ENCODE data around the gene MBD2.

Gene MBD2

DNA sequence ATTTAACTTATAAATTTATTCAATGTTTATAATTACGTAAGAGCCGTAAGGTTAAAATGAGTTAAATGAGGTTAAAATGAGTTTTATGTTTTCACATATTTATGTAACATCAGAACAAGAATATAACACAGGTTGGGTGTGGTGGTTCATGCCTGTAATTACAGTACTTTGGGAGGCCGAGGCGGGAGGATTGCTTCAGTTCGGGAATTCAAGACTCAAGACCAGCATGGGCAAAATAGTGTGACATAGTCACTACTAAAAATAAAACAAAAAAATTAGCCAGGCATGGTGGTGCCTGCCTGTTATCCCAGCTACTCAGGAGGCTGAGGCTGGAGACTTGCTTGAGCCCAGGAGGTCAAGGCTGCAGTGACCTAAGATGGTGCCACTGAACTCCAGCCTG is 9.3 kb upstream of the MBD2 start:
- no peaks in the 10 kb centered on the region for H3K4me1 ChIP-seq (ENCODE audit: low read depth, poor library complexity, severe bottlenecking)
- no peak overlapping the region for H3K27ac ChIP-seq
- no peak overlapping the region for H2AFZ ChIP-seq (ENCODE audit: low read depth)
- no peaks in the 10 kb centered on the region for H3K36me3 ChIP-seq (ENCODE audit: insufficient read depth)
- no peak overlapping the region for H3K4me3 ChIP-seq (IDR thresholded peaks at IDR 0.05; ENCODE audit: insufficient read depth, low read depth, low read length)
- H4K20me1 ChIP-seq (ENCODE audit: insufficient read depth) = no peaks in the 10 kb centered on the region
- H3K4me2 ChIP-seq = no peak overlapping the region
- TF ChIP-seq CTCF (conservative IDR thresholded peaks at IDR 0.05; ENCODE audit: low read depth, low read length) = no peak
- H3K9ac ChIP-seq = no peak overlapping the region
- H3K27me3 ChIP-seq (ENCODE audit: insufficient read depth, low read depth) = no peaks in the 10 kb centered on the region
- H3K79me2 ChIP-seq (ENCODE audit: insufficient read depth, low read depth) = no peaks in the 10 kb centered on the region

DNA sequence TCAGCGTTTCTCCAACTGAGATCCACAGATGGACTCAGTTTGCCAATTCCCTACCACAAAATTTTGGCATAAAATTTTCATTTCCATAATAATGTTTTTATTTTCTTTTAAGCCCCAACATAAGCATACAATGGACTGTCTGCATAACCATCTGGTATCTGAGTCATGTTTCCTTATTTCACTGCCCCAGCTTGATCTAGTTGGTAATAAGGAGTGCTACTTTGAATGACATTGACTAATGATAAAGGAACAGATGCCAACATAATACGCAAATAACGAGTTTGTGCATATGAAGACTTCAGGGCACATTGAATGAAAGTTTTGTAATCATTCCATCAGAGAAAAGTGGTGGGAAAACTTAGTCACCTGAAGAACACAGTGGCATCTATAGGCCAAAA is 8.8 kb upstream of the MBD2 start:
- Histone ChIP-seq H3K79me2 (ENCODE audit: insufficient read depth, low read depth) (no peaks in the 10 kb centered on the region), H4K20me1 (ENCODE audit: insufficient read depth) (no peaks in the 10 kb centered on the region), H2AFZ (ENCODE audit: low read depth) (no peak overlapping the region), H3K36me3 (ENCODE audit: insufficient read depth) (no peaks in the 10 kb centered on the region), H3K4me3 (IDR thresholded peaks at IDR 0.05; ENCODE audit: insufficient read depth, low read depth, low read length) (no peak overlapping the region), H3K9ac (no peak overlapping the region), H3K27me3 (ENCODE audit: insufficient read depth, low read depth) (no peaks in the 10 kb centered on the region), H3K27ac (no peak overlapping the region), H3K4me2 (no peak overlapping the region), H3K4me1 (ENCODE audit: low read depth, poor library complexity, severe bottlenecking) (no peaks in the 10 kb centered on the region)
- no peak for TF ChIP-seq CTCF (conservative IDR thresholded peaks at IDR 0.05; ENCODE audit: low read depth, low read length)

DNA sequence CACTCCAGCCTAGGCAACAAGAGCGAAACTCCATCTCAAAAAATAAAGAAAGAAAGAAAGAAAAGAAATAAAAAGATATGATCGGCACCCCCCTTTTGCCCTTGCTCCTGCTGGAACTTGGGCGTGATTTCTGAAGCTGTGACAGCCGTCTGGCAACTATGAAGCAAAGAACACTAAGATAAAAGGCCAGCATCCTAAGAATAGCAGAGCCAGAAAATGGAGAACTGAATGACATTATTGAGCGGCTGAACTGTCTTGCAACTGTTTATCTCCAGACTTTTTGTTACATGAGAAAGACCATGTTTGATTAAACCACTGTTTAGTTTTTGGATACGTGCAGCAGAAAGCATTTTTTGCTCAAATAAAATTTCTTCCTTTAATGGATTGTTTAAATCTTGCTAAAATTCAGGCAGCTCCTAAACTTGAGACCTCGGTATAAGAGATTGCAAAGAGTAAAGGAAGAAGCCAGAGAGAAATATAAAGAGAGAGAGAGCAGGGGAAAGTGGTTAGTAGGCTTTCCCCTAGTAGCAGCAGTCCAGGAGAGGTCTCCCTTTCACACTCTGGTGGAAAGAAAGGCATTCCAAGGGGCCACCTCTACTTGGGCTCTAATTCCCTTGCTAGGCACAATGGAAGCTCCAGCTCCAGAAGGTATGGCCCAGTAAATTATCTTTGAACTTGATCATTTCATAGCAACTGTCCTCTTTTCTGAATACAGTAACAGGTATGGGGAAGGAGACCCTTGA is 8.2 kb upstream of the MBD2 start:
- Histone ChIP-seq H3K79me2 (ENCODE audit: insufficient read depth, low read depth) (no peaks in the 10 kb centered on the region), H2AFZ (ENCODE audit: low read depth) (no peak overlapping the region), H3K27me3 (ENCODE audit: insufficient read depth, low read depth) (no peaks in the 10 kb centered on the region), H3K4me3 (IDR thresholded peaks at IDR 0.05; ENCODE audit: insufficient read depth, low read depth, low read length) (no peak overlapping the region), H3K27ac (no peak overlapping the region), H3K4me2 (no peak overlapping the region), H4K20me1 (ENCODE audit: insufficient read depth) (no peaks in the 10 kb centered on the region), H3K9ac (no peak overlapping the region), H3K36me3 (ENCODE audit: insufficient read depth) (no peaks in the 10 kb centered on the region), H3K4me1 (ENCODE audit: low read depth, poor library complexity, severe bottlenecking) (no peaks in the 10 kb centered on the region)
- no peak for TF ChIP-seq CTCF (conservative IDR thresholded peaks at IDR 0.05; ENCODE audit: low read depth, low read length)

- Histone ChIP-seq H3K4me2 (no peak overlapping the region), H3K36me3 (ENCODE audit: insufficient read depth) (no peaks in the 10 kb centered on the region), H3K79me2 (ENCODE audit: insufficient read depth, low read depth) (no peaks in the 10 kb centered on the region), H3K27ac (no peak overlapping the region), H3K4me1 (ENCODE audit: low read depth, poor library complexity, severe bottlenecking) (peaks cover 8% of the 10 kb centered on the region), H4K20me1 (ENCODE audit: insufficient read depth) (no peaks in the 10 kb centered on the region), H3K27me3 (ENCODE audit: insufficient read depth, low read depth) (no peaks in the 10 kb centered on the region), H3K9ac (no peak overlapping the region), H2AFZ (ENCODE audit: low read depth) (no peak overlapping the region), H3K4me3 (IDR thresholded peaks at IDR 0.05; ENCODE audit: insufficient read depth, low read depth, low read length) (no peak overlapping the region)
- no peak for TF ChIP-seq CTCF (conservative IDR thresholded peaks at IDR 0.05; ENCODE audit: low read depth, low read length)
These were observed 5.1 kb upstream of the MBD2 start for GRCh38 chr18:54229421-54230059.
